Kidney epithelial cell (primary cell): ENCODE measurements around the gene MRS2. TPM values are rescaled to one million over a fixed set of nuclear protein-coding genes. Genes with fewer than 3 reads are reported as not detected.

Experiments used
- DNase-seq: peaks from one replicate; pipeline ENCODE4 v3.0.0-alpha.2; 2010; ENCODE audit warnings: low read depth
- H3K27me3 ChIP-seq: 2 replicates; pipeline ENCODE4 v1.6.0; 2011; ENCODE audit warnings: low read length; ENCODE audit not compliant: control insufficient read depth, insufficient read depth
- H3K36me3 ChIP-seq: 2 replicates; pipeline ENCODE4 v1.5.1; 2011; ENCODE audit warnings: low read length; ENCODE audit not compliant: control insufficient read depth, insufficient read depth
- H3K4me3 ChIP-seq: 2 replicates; pipeline ENCODE4 v1.5.1; 2011; ENCODE audit warnings: low read depth, mild to moderate bottlenecking, control low read depth, low read length
- CTCF ChIP-seq: IDR thresholded peaks from 2 replicates; pipeline ENCODE4 v1.5.1; 2011; ENCODE audit warnings: mild to moderate bottlenecking, moderate library complexity, low read length, control low read depth, inconsistent platforms; ENCODE audit not compliant: insufficient read depth, poor library complexity, severe bottlenecking
- total RNA-seq: library from RNA; depleted of rRNA; stranded (reverse); fragments of >200 nt; gene quantifications from 2 replicates; pipeline ENCODE4 v1.2.3, GENCODE V29; 2015

MRS2 gene
- total RNA-seq, 1 donor from 2014 or later, result 26.1 TPM

GRCh38 chr6:24425091-24425490 is 22.4 kb downstream of the MRS2 start:
- TF ChIP-seq CTCF, result no peak
- peaks cover 3% of the 10 kb centered on the region for H3K36me3 ChIP-seq
- DNase-seq, result no peak
- no peak overlapping the region for H3K4me3 ChIP-seq
- H3K27me3 ChIP-seq, result no peaks in the 10 kb centered on the region

GRCh38 chr6:24426729-24427446 is 24.2 kb downstream of the MRS2 start:
- H3K36me3 ChIP-seq, result no peaks in the 10 kb centered on the region
- H3K27me3 ChIP-seq, result no peaks in the 10 kb centered on the region
- TF ChIP-seq CTCF, result no peak
- no peak overlapping the region for H3K4me3 ChIP-seq
- no peak for DNase-seq

- H3K4me3 ChIP-seq, result no peak overlapping the region
- no peaks in the 10 kb centered on the region for H3K27me3 ChIP-seq
- DNase-seq, result no peak
- H3K36me3 ChIP-seq, result no peaks in the 10 kb centered on the region
- TF ChIP-seq CTCF, result no peak
These were observed 25.9 kb downstream of the MRS2 start for GRCh38 chr6:24428615-24429014.

- H3K4me3 ChIP-seq, result no peak overlapping the region
- DNase-seq, result no peak
- H3K36me3 ChIP-seq, result no peaks in the 10 kb centered on the region
- no peak for TF ChIP-seq CTCF
- H3K27me3 ChIP-seq, result no peaks in the 10 kb centered on the region
These were observed 26.4 kb downstream of the MRS2 start for GRCh38 chr6:24429146-24429545.

- no peaks in the 10 kb centered on the region for H3K36me3 ChIP-seq
- no peak overlapping the region for H3K4me3 ChIP-seq
- no peak for DNase-seq
- no peak for TF ChIP-seq CTCF
- no peaks in the 10 kb centered on the region for H3K27me3 ChIP-seq
These were observed 27.4 kb downstream of the MRS2 start for GRCh38 chr6:24430086-24430485.

GRCh38 chr6:24431045-24431451 is 28.3 kb downstream of the MRS2 start:
- H3K4me3 ChIP-seq, result no peak overlapping the region
- no peaks in the 10 kb centered on the region for H3K27me3 ChIP-seq
- peak; percentile 9 for DNase-seq
- H3K36me3 ChIP-seq, result no peaks in the 10 kb centered on the region
- TF ChIP-seq CTCF, result peak; percentile 45
